ENCODE measurements around the gene TREML2.
A peak's percentile ranks its signal among the peaks of the same experiment; 100 is the strongest.

Gene TREML2

DNA sequence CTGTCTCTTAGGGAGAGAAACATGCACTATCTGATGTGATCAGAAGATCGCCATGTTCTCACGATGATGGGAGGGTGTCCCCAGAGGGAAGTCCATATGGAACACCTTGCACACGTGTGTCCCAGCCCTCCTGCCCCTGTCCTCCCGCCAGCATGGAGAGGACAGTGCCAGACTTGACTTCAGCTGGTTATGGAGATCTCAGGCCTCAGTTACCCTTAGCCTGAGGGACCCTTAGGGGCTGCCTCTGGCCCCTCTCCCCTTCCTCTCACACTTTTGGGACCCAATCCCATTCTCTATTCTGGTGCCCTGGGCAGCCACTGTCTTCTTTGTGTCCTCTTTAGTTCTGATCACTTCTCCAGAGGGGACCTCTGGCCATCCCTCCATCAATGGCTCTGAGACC is 28.8 kb upstream of the TREML2 start:
- FAIRE-seq (no peak), DNase-seq (ENCODE audit: insufficient read length, low spot score) (no peak)
- TF ChIP-seq POLR2A (IDR thresholded peaks at IDR 0.05; ENCODE audit: low read depth, low read length), result no peak
- TF ChIP-seq POLR2AphosphoS5 (IDR thresholded peaks at IDR 0.05; ENCODE audit: low read depth, low read length), result no peak
- no peak for TF ChIP-seq PAX5 (IDR thresholded peaks at IDR 0.05; ENCODE audit: insufficient read depth, low read length, severe bottlenecking)
- no peak for TF ChIP-seq POU2F2 (IDR thresholded peaks at IDR 0.05; ENCODE audit: low read depth, low read length)
- no peak for TF ChIP-seq SPI1 (IDR thresholded peaks at IDR 0.05; ENCODE audit: low read depth, low read length)
- no peak for TF ChIP-seq TAF1 (IDR thresholded peaks at IDR 0.05; ENCODE audit: low read depth, low read length)

DNA sequence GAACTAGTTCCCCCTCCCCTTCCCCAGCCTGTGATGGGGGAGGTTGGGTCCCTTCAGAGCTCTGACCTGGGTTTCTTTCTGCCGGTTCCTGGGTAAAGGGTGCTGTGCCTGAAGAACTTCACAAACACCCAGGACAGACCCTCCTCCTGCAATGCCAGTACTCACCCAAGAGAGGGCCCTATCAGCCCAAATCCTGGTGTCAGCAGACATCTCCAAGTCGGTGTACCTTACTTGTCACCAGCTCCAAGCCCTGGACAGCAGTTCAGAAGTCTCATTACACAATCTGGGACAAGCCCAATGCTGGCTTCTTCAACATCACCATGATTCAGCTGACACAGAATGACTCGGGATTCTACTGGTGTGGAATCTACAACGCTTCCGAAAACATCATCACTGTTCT is 27.7 kb upstream of the TREML2 start:
- FAIRE-seq (no peak), DNase-seq (ENCODE audit: insufficient read length, low spot score) (no peak)
- TF ChIP-seq TAF1 (IDR thresholded peaks at IDR 0.05; ENCODE audit: low read depth, low read length) (no peak), SPI1 (IDR thresholded peaks at IDR 0.05; ENCODE audit: low read depth, low read length) (no peak), POU2F2 (IDR thresholded peaks at IDR 0.05; ENCODE audit: low read depth, low read length) (no peak), PAX5 (IDR thresholded peaks at IDR 0.05; ENCODE audit: insufficient read depth, low read length, severe bottlenecking) (no peak), POLR2A (IDR thresholded peaks at IDR 0.05; ENCODE audit: low read depth, low read length) (no peak), POLR2AphosphoS5 (IDR thresholded peaks at IDR 0.05; ENCODE audit: low read depth, low read length) (no peak)

DNA sequence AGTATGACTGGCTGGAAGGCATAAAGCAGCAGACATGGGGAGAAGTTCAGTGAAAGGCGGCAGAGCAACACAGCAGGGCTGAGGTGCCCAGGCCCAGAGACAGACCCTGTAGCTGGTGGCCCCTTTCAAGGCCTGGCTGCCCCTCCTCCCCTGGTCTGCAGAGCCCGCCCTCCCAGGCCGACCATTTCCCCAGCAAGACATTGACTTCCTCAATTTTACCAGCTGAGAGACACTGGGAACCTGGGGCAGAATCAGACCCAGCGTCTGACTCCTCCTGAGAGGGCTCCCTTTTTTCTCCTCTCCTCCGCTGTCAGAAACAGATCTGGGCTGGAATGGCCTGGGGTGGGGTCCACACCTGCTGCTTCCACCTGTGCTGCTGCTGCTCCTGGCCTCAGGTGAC is 27.1 kb upstream of the TREML2 start, which contains the start of gene TREML4:
Gene TREML4 (plus strand): TSS at position 254 of the 400 bp plus-strand sequence. CDS start 79 bp downstream, at position 333.
- TF ChIP-seq POU2F2 (IDR thresholded peaks at IDR 0.05; ENCODE audit: low read depth, low read length) (no peak), TAF1 (IDR thresholded peaks at IDR 0.05; ENCODE audit: low read depth, low read length) (no peak), POLR2A (IDR thresholded peaks at IDR 0.05; ENCODE audit: low read depth, low read length) (no peak), SPI1 (IDR thresholded peaks at IDR 0.05; ENCODE audit: low read depth, low read length) (no peak)
- no peak for DNase-seq (ENCODE audit: insufficient read length, low spot score)
- FAIRE-seq, result no peak

DNA sequence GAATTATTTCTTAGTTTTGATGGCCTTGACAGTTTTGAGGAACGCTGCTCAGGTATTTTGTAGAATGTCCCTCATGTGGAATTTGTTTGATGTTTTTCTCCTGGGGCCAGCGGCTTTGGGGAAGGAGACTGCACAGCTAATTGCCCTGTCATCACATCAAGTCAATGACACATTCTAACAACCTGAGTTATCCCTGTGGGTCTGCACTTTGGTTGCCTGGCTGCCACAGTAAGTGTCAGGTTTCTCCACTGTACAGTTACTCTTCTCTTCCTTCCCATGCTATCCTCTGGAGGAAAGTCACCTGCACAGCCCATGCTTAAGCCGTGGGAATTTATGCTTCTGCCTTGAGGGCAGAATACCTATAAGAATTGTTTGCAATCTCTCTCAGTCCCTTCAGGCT is 25.8 kb upstream of the TREML2 start:
- DNase-seq (ENCODE audit: insufficient read length, low spot score) (no peak), FAIRE-seq (no peak)
- TF ChIP-seq POU2F2 (IDR thresholded peaks at IDR 0.05; ENCODE audit: low read depth, low read length) (no peak), PAX5 (IDR thresholded peaks at IDR 0.05; ENCODE audit: insufficient read depth, low read length, severe bottlenecking) (no peak), SPI1 (IDR thresholded peaks at IDR 0.05; ENCODE audit: low read depth, low read length) (no peak), TAF1 (IDR thresholded peaks at IDR 0.05; ENCODE audit: low read depth, low read length) (no peak), POLR2A (IDR thresholded peaks at IDR 0.05; ENCODE audit: low read depth, low read length) (no peak), POLR2AphosphoS5 (IDR thresholded peaks at IDR 0.05; ENCODE audit: low read depth, low read length) (no peak)

GRCh38 chr6:41224800-41225199 is 23.9 kb upstream of the TREML2 start:
- no peak for FAIRE-seq
- peak; percentile 58 for TF ChIP-seq SPI1 (IDR thresholded peaks at IDR 0.05; ENCODE audit: low read depth, low read length)
- no peak for TF ChIP-seq TAF1 (IDR thresholded peaks at IDR 0.05; ENCODE audit: low read depth, low read length)
- no peak for DNase-seq (ENCODE audit: insufficient read length, low spot score)

DNA sequence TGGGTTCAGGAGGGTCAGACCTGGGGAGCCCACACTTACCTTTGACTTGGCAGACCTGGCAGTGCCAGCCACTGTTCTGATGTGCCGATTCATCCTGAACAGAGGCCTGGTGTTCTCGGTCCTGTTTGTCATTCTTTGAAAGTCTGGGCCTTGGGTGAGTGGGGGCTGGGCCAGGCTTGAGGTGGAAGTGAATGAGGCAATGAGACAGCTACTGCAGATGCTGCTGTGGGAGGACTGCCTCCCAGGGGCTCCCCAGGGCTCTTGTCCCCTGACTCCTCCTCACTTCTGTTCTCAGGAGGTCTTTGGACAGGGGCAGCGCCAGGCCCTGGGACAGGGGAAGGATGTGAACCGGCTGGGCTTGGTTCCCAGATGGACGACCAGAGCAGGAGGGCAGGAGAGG is 21.6 kb upstream of the TREML2 start:
- no peak for FAIRE-seq

GRCh38 chr6:41222045-41222444 is 21.1 kb upstream of the TREML2 start:
- no peak for TF ChIP-seq TAF1 (IDR thresholded peaks at IDR 0.05; ENCODE audit: low read depth, low read length)
- TF ChIP-seq POLR2AphosphoS5 (IDR thresholded peaks at IDR 0.05; ENCODE audit: low read depth, low read length), result no peak
- TF ChIP-seq SPI1 (IDR thresholded peaks at IDR 0.05; ENCODE audit: low read depth, low read length), result no peak
- no peak for TF ChIP-seq PAX5 (IDR thresholded peaks at IDR 0.05; ENCODE audit: insufficient read depth, low read length, severe bottlenecking)
- no peak for TF ChIP-seq POU2F2 (IDR thresholded peaks at IDR 0.05; ENCODE audit: low read depth, low read length)
- no peak for TF ChIP-seq POLR2A (IDR thresholded peaks at IDR 0.05; ENCODE audit: low read depth, low read length)
- FAIRE-seq (no peak), DNase-seq (ENCODE audit: insufficient read length, low spot score) (no peak)

More for the DNA sequence above, 21.6 kb upstream of the TREML2 start:
- no peak for DNase-seq (ENCODE audit: insufficient read length, low spot score)
- TF ChIP-seq POLR2A (IDR thresholded peaks at IDR 0.05; ENCODE audit: low read depth, low read length) (no peak), TAF1 (IDR thresholded peaks at IDR 0.05; ENCODE audit: low read depth, low read length) (no peak), PAX5 (IDR thresholded peaks at IDR 0.05; ENCODE audit: insufficient read depth, low read length, severe bottlenecking) (no peak), SPI1 (IDR thresholded peaks at IDR 0.05; ENCODE audit: low read depth, low read length) (no peak), POU2F2 (IDR thresholded peaks at IDR 0.05; ENCODE audit: low read depth, low read length) (no peak), POLR2AphosphoS5 (IDR thresholded peaks at IDR 0.05; ENCODE audit: low read depth, low read length) (no peak)

DNA sequence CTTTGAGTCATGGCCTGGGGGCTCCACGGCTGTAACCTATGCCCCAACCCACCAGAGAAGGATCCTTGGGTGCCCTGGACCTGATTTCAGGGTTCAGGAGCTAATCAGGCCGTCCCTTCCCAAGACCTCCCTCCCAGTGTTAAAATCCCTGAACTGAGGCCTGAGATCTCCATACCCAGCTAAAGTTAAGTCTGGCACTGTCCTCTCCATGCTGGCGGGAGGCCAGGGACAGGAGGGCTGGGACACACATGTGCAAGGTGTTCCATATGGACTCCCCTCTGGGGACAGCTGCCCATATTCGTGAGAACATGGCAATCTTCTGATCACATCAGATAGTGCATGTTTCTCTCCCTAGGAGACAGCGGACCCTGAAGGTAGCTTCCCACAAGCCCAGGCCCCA is 15.7 kb upstream of the TREML2 start:
- no peak for FAIRE-seq
- TF ChIP-seq TAF1 (IDR thresholded peaks at IDR 0.05; ENCODE audit: low read depth, low read length) (no peak), PAX5 (IDR thresholded peaks at IDR 0.05; ENCODE audit: insufficient read depth, low read length, severe bottlenecking) (no peak), SPI1 (IDR thresholded peaks at IDR 0.05; ENCODE audit: low read depth, low read length) (no peak), POU2F2 (IDR thresholded peaks at IDR 0.05; ENCODE audit: low read depth, low read length) (no peak), POLR2AphosphoS5 (IDR thresholded peaks at IDR 0.05; ENCODE audit: low read depth, low read length) (no peak), POLR2A (IDR thresholded peaks at IDR 0.05; ENCODE audit: low read depth, low read length) (no peak)
- DNase-seq (ENCODE audit: insufficient read length, low spot score), result no peak

GRCh38 chr6:41215777-41216176 is 14.8 kb upstream of the TREML2 start:
- FAIRE-seq, result no peak
- no peak for DNase-seq (ENCODE audit: insufficient read length, low spot score)
- TF ChIP-seq PAX5 (IDR thresholded peaks at IDR 0.05; ENCODE audit: insufficient read depth, low read length, severe bottlenecking), result no peak
- TF ChIP-seq POLR2AphosphoS5 (IDR thresholded peaks at IDR 0.05; ENCODE audit: low read depth, low read length), result no peak
- TF ChIP-seq POLR2A (IDR thresholded peaks at IDR 0.05; ENCODE audit: low read depth, low read length), result no peak
- TF ChIP-seq SPI1 (IDR thresholded peaks at IDR 0.05; ENCODE audit: low read depth, low read length), result no peak
- TF ChIP-seq TAF1 (IDR thresholded peaks at IDR 0.05; ENCODE audit: low read depth, low read length), result no peak
- no peak for TF ChIP-seq POU2F2 (IDR thresholded peaks at IDR 0.05; ENCODE audit: low read depth, low read length)

DNA sequence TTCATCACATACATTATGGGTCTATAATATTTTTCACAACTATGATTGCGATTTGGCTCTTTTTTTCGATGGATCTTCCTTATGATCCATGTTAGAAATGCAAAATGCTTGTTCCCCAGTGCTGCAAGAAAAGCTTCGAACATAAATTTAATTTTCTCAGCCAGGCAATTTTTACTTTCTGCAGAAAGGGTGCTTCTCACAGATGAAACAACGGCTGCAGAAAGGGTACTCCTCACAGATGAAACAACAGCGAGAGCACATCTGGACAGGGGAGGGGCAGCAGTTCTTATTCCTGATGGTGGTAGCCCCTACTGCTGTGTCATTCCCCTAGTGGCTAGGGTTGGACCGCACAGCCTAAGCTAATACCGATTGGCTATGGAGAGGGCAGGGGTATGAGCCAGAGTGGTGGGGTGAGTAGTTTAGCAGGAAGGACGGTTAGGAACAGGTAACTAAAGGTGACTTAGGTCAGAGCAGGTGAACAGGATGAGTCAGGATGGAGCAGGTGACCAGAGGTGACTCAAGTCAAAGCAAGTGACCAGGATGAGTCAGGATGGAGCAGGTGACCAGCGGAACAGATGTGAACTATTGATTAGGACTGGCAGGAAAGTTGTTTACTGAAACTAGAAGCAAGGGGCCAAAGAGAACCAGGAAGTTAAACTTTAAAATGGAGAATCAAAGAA is 13.8 kb upstream of the TREML2 start:
- DNase-seq (ENCODE audit: insufficient read length, low spot score) (no peak), FAIRE-seq (no peak)
- TF ChIP-seq POLR2A (IDR thresholded peaks at IDR 0.05; ENCODE audit: low read depth, low read length) (no peak), POU2F2 (IDR thresholded peaks at IDR 0.05; ENCODE audit: low read depth, low read length) (no peak), PAX5 (IDR thresholded peaks at IDR 0.05; ENCODE audit: insufficient read depth, low read length, severe bottlenecking) (no peak), TAF1 (IDR thresholded peaks at IDR 0.05; ENCODE audit: low read depth, low read length) (no peak), POLR2AphosphoS5 (IDR thresholded peaks at IDR 0.05; ENCODE audit: low read depth, low read length) (no peak), SPI1 (IDR thresholded peaks at IDR 0.05; ENCODE audit: low read depth, low read length) (no peak)

All from GM12891 (cell line).